Retina (tissue), 1 donor: ENCODE measurements around the gene SHMT1.
"Not testable (repeated sequence)": the region's sequence is repeated elsewhere in the genome, so short reads cannot be mapped to it uniquely, and the experiment has no call there.

Source experiments
- DNase-seq: peaks from one replicate; pipeline ENCODE4 v3.0.0-alpha.2; 2016

Gene SHMT1

GRCh38 chr17:18363101-18364049 is at the start of gene SHMT1:
SHMT1 (minus strand) TSS chr17:18363550; CDS start chr17:18355981, 7,569 bp downstream.
- DNase-seq, result peak; percentile 93

- not testable (repeated sequence) for DNase-seq
Observed at GRCh38 chr17:18412001-18412538, 48.7 kb upstream of the SHMT1 start.

- DNase-seq, result peak; percentile 56
Observed at GRCh38 chr17:18411377-18411864, 48.1 kb upstream of the SHMT1 start.

- DNase-seq, result peak; percentile 28
Observed at GRCh38 chr17:18410736-18411135, 47.4 kb upstream of the SHMT1 start.

GRCh38 chr17:18409321-18409720 is 46.0 kb upstream of the SHMT1 start:
- not testable (repeated sequence) for DNase-seq

GRCh38 chr17:18408906-18409305 is 45.6 kb upstream of the SHMT1 start:
- DNase-seq, result peak; percentile 19

GRCh38 chr17:18403604-18404003 is 40.3 kb upstream of the SHMT1 start:
- DNase-seq, result not testable (repeated sequence)

GRCh38 chr17:18403166-18403565 is 39.8 kb upstream of the SHMT1 start:
- DNase-seq, result not testable (repeated sequence)

GRCh38 chr17:18401872-18402590 is 38.7 kb upstream of the SHMT1 start:
- DNase-seq, result not testable (repeated sequence)

GRCh38 chr17:18388728-18389127 is 25.4 kb upstream of the SHMT1 start:
- DNase-seq, result not testable (repeated sequence)

- DNase-seq, result not testable (repeated sequence)
Observed at GRCh38 chr17:18388266-18388665, 24.9 kb upstream of the SHMT1 start.

GRCh38 chr17:18387583-18387982 is 24.2 kb upstream of the SHMT1 start:
- not testable (repeated sequence) for DNase-seq

GRCh38 chr17:18384271-18384670 is 20.9 kb upstream of the SHMT1 start:
- not testable (repeated sequence) for DNase-seq

GRCh38 chr17:18383079-18383481 is 19.7 kb upstream of the SHMT1 start:
- peak; percentile 62 for DNase-seq

- no peak for DNase-seq
Observed at GRCh38 chr17:18382441-18383078, 19.2 kb upstream of the SHMT1 start.

- DNase-seq, result no peak
Observed at GRCh38 chr17:18381953-18382245, 18.5 kb upstream of the SHMT1 start.

GRCh38 chr17:18381158-18381952 is 18.0 kb upstream of the SHMT1 start:
- DNase-seq, result no peak

GRCh38 chr17:18380471-18381157 is 17.3 kb upstream of the SHMT1 start:
- no peak for DNase-seq

GRCh38 chr17:18379246-18380146 is 16.1 kb upstream of the SHMT1 start:
- no peak for DNase-seq

- DNase-seq, result not testable (repeated sequence)
Observed at GRCh38 chr17:18378614-18379013, 15.3 kb upstream of the SHMT1 start.

- no peak for DNase-seq
Observed at GRCh38 chr17:18378205-18378505, 14.8 kb upstream of the SHMT1 start.
